Activated CD4-positive, alpha-beta memory T cell treated with anti-CD3 and anti-CD28 coated beads, Interleukin-2, amount 10 ng/mL, durations not matched to agents 7 days and 5 days (primary cell): Measurements from ENCODE around the gene SMPD3. TPM values are rescaled to one million over a fixed set of nuclear protein-coding genes. Genes with fewer than 3 reads are reported as not detected.

Experiments
- CTCF ChIA-PET: fragments of 350-600 bp; sonication (Branson Sonifier 250); formaldehyde crosslinking; loops from one replicate; lab custom pipeline; 2021; ENCODE audit warnings: antibody characterized with exemption, inconsistent platforms; lab: Charles Lee
- POLR2A ChIA-PET: fragments of 350-600 bp; sonication (Branson Sonifier 250); formaldehyde crosslinking; loops from one replicate; lab custom pipeline; 2021; ENCODE audit warnings: antibody characterized with exemption; lab: Charles Lee
- DNase-seq: peaks from one replicate; pipeline ENCODE4 v3.0.0-alpha.2; 2020
- H3K27ac Mint-ChIP-seq: one replicate; pipeline ENCODE4 v1.8.0; 2021; ENCODE audit warnings: mild to moderate bottlenecking, mixed read lengths
- H3K27me3 Mint-ChIP-seq: one replicate; pipeline ENCODE4 v1.8.0; 2021; ENCODE audit warnings: mixed read lengths
- H3K36me3 Mint-ChIP-seq: one replicate; pipeline ENCODE4 v1.8.0; 2021; ENCODE audit warnings: low read depth, mixed read lengths
- H3K4me1 Mint-ChIP-seq: one replicate; pipeline ENCODE4 v1.8.0; 2021; ENCODE audit warnings: mixed read lengths
- H3K4me3 Mint-ChIP-seq: one replicate; pipeline ENCODE4 v1.8.0; 2021; ENCODE audit warnings: mild to moderate bottlenecking, mixed read lengths
- H3K9me3 Mint-ChIP-seq: one replicate; pipeline ENCODE4 v1.8.0; 2021; ENCODE audit warnings: mixed read lengths
- total RNA-seq, 2 experiments: library from RNA; stranded (reverse); gene quantifications; one replicate each; pipeline ENCODE4 v1.2.3, GENCODE V29; 2021

SMPD3 gene
- total RNA-seq, 2 experiments from 2014 or later, result 0.38 to 0.53 TPM

- Mint-ChIP-seq H3K27me3 (no peaks in the 10 kb centered on the region), H3K4me3 (no peak overlapping the region), H3K36me3 (peaks cover 60% of the 10 kb centered on the region), H3K4me1 (no peaks in the 10 kb centered on the region), H3K9me3 (no peaks in the 10 kb centered on the region), H3K27ac (no peak overlapping the region)
- POLR2A ChIA-PET, result interaction anchor here (0.7 kb wide), 1 partner anchor 27 kb away, joined by 3 read pairs; the partner anchor contains the start of genes PRMT7 and SLC7A6OS
- no peak for DNase-seq
- CTCF ChIA-PET, result interaction anchor here (1.2 kb wide), 1 partner anchor 10 kb away, joined by 4 read pairs; no protein-coding TSS in a partner anchor
Observed at GRCh38 chr16:68338326-68339119, 109.8 kb downstream of the SMPD3 start.

GRCh38 chr16:68335175-68335574 lies 113.1 kb downstream of the SMPD3 start:
- CTCF ChIA-PET, result interaction anchor here (4.8 kb wide), 1 partner anchor 73 kb away, joined by 54 read pairs; the partner anchor contains the start of gene SLC7A6
- POLR2A ChIA-PET, result no interaction called here
- Mint-ChIP-seq H3K27me3 (no peaks in the 10 kb centered on the region), H3K9me3 (no peaks in the 10 kb centered on the region), H3K4me3 (no peak overlapping the region), H3K36me3 (peaks cover 49% of the 10 kb centered on the region), H3K4me1 (peaks cover 12% of the 10 kb centered on the region), H3K27ac (no peak overlapping the region)
- DNase-seq, result no peak

GRCh38 chr16:68332411-68333121 lies 115.7 kb downstream of the SMPD3 start:
- DNase-seq, result peak; percentile 25
- no peaks in the 10 kb centered on the region for H3K27me3 Mint-ChIP-seq
- H3K4me3 Mint-ChIP-seq, result no peak overlapping the region
- CTCF ChIA-PET, result interaction anchor here (0.6 to 4.8 kb wide), 3 partner anchors 23 to 90 kb away, joined by 3 to 54 read pairs (median 5); partner anchors contain the start of gene SLC7A6
- peaks cover 34% of the 10 kb centered on the region for H3K36me3 Mint-ChIP-seq
- H3K4me1 Mint-ChIP-seq, result peaks cover 13% of the 10 kb centered on the region
- POLR2A ChIA-PET, result interaction anchor here (1.4 to 2.5 kb wide), 4 partner anchors 9 to 71 kb away, joined by 3 to 8 read pairs (median 6); partner anchors contain the start of gene SLC7A6
- no peaks in the 10 kb centered on the region for H3K9me3 Mint-ChIP-seq
- H3K27ac Mint-ChIP-seq, result peak overlapping the region; percentile 47

- peaks cover 32% of the 10 kb centered on the region for H3K36me3 Mint-ChIP-seq
- DNase-seq, result no peak
- peaks cover 17% of the 10 kb centered on the region for H3K4me1 Mint-ChIP-seq
- CTCF ChIA-PET, result interaction anchor here (1.5 to 4.8 kb wide), 2 partner anchors 24 to 69 kb away, joined by 5 to 54 read pairs; partner anchors contain the start of gene SLC7A6
- H3K4me3 Mint-ChIP-seq, result no peak overlapping the region
- no peaks in the 10 kb centered on the region for H3K27me3 Mint-ChIP-seq
- peak overlapping the region; percentile 47 for H3K27ac Mint-ChIP-seq
- H3K9me3 Mint-ChIP-seq, result no peaks in the 10 kb centered on the region
- POLR2A ChIA-PET, result interaction anchor here (1.4 to 2.5 kb wide), 4 partner anchors 9 to 71 kb away, joined by 3 to 8 read pairs (median 6); partner anchors contain the start of gene SLC7A6
Observed at GRCh38 chr16:68331879-68332410, 116.4 kb downstream of the SMPD3 start.

GRCh38 chr16:68328860-68329390 lies 119.4 kb downstream of the SMPD3 start:
- Mint-ChIP-seq H3K36me3 (peaks cover 30% of the 10 kb centered on the region), H3K9me3 (no peaks in the 10 kb centered on the region), H3K27ac (no peak overlapping the region), H3K4me1 (peaks cover 19% of the 10 kb centered on the region), H3K27me3 (no peaks in the 10 kb centered on the region), H3K4me3 (no peak overlapping the region)
- ChIA-PET POLR2A (interaction anchor here (0.8 to 4.0 kb wide), 5 partner anchors 10 to 68 kb away, joined by 3 to 27 read pairs (median 4); partner anchors contain the start of genes PRMT7, SLC7A6 and SLC7A6OS), CTCF (interaction anchor here (0.6 to 7.7 kb wide), 28 partner anchors 8 to 869 kb away, joined by 3 to 285 read pairs (median 6); partner anchors contain the start of genes PLA2G15, PRMT7, SLC7A6 and SLC7A6OS)
- no peak for DNase-seq

GRCh38 chr16:68328151-68328859 lies 120.0 kb downstream of the SMPD3 start:
- peaks cover 32% of the 10 kb centered on the region for H3K36me3 Mint-ChIP-seq
- no peaks in the 10 kb centered on the region for H3K9me3 Mint-ChIP-seq
- CTCF ChIA-PET, result interaction anchor here (0.6 to 7.7 kb wide), 27 partner anchors 9 to 801 kb away, joined by 3 to 285 read pairs (median 6); partner anchors contain the start of genes PLA2G15, PRMT7, SLC7A6 and SLC7A6OS
- H3K4me3 Mint-ChIP-seq, result no peak overlapping the region
- H3K4me1 Mint-ChIP-seq, result peaks cover 19% of the 10 kb centered on the region
- H3K27ac Mint-ChIP-seq, result no peak overlapping the region
- DNase-seq, result peak; percentile 82
- POLR2A ChIA-PET, result interaction anchor here (0.8 to 4.0 kb wide), 6 partner anchors 9 to 68 kb away, joined by 3 to 27 read pairs (median 4); partner anchors contain the start of genes PRMT7, SLC7A6 and SLC7A6OS
- H3K27me3 Mint-ChIP-seq, result no peaks in the 10 kb centered on the region

- POLR2A ChIA-PET, result interaction anchor here (0.9 kb wide), 1 partner anchor 61 kb away, joined by 3 read pairs; no protein-coding TSS in a partner anchor
Observed at GRCh38 chr16:68324780-68325357, 123.4 kb downstream of the SMPD3 start.

GRCh38 chr16:68324336-68324735 lies 124.0 kb downstream of the SMPD3 start:
- H3K27ac Mint-ChIP-seq, result no peak overlapping the region
- H3K9me3 Mint-ChIP-seq, result no peaks in the 10 kb centered on the region
- ChIA-PET POLR2A (interaction anchor here (0.9 to 1.3 kb wide), 2 partner anchors 13 to 60 kb away, joined by 3 to 5 read pairs; partner anchors contain the start of genes PRMT7 and SLC7A6OS), CTCF (interaction anchor here (1.0 to 7.7 kb wide), 3 partner anchors 13 to 88 kb away, joined by 3 to 285 read pairs (median 3); partner anchors contain the start of genes PRMT7, SLC7A6 and SLC7A6OS)
- H3K4me3 Mint-ChIP-seq, result no peak overlapping the region
- peaks cover 10% of the 10 kb centered on the region for H3K4me1 Mint-ChIP-seq
- peaks cover 32% of the 10 kb centered on the region for H3K36me3 Mint-ChIP-seq
- no peaks in the 10 kb centered on the region for H3K27me3 Mint-ChIP-seq
- no peak for DNase-seq

More at GRCh38 chr16:68324780-68325357, 123.4 kb downstream of the SMPD3 start:
- DNase-seq, result no peak
- peaks cover 8% of the 10 kb centered on the region for H3K4me1 Mint-ChIP-seq
- CTCF ChIA-PET, result interaction anchor here (7.7 kb wide), 1 partner anchor 62 kb away, joined by 285 read pairs; the partner anchor contains the start of gene SLC7A6
- H3K4me3 Mint-ChIP-seq, result no peak overlapping the region
- H3K27me3 Mint-ChIP-seq, result no peaks in the 10 kb centered on the region
- H3K9me3 Mint-ChIP-seq, result no peaks in the 10 kb centered on the region
- H3K27ac Mint-ChIP-seq, result no peak overlapping the region
- peaks cover 30% of the 10 kb centered on the region for H3K36me3 Mint-ChIP-seq

GRCh38 chr16:68319185-68319908 lies 129.0 kb downstream of the SMPD3 start:
- Mint-ChIP-seq H3K4me3 (no peak overlapping the region), H3K27me3 (no peaks in the 10 kb centered on the region), H3K9me3 (no peaks in the 10 kb centered on the region), H3K36me3 (peaks cover 34% of the 10 kb centered on the region), H3K27ac (peak overlapping the region; percentile 29), H3K4me1 (peaks cover 19% of the 10 kb centered on the region)
- CTCF ChIA-PET, result interaction anchor here (3.1 to 4.6 kb wide), 2 partner anchors 9 to 57 kb away, joined by 15 to 35 read pairs; partner anchors contain the start of gene SLC7A6
- POLR2A ChIA-PET, result interaction anchor here (0.8 to 1.9 kb wide), 4 partner anchors 9 to 55 kb away, joined by 3 to 6 read pairs (median 4); partner anchors contain the start of genes PRMT7, SLC7A6 and SLC7A6OS
- peak; percentile 30 for DNase-seq

- Mint-ChIP-seq H3K27ac (no peak overlapping the region), H3K9me3 (no peaks in the 10 kb centered on the region), H3K4me1 (peaks cover 47% of the 10 kb centered on the region), H3K4me3 (no peak overlapping the region), H3K36me3 (peaks cover 34% of the 10 kb centered on the region), H3K27me3 (no peaks in the 10 kb centered on the region)
- ChIA-PET CTCF (no interaction called here), POLR2A (no interaction called here)
- DNase-seq, result no peak
Observed at GRCh38 chr16:68313116-68313515, 135.2 kb downstream of the SMPD3 start.
